MCF 10A (cell line): Measurements from ENCODE around the gene BGLAP. TPM values are rescaled to one million over a fixed set of nuclear protein-coding genes. Genes with fewer than 3 reads are reported as not detected.

Experiments used
- BruUV-seq: library from RNA; stranded (reverse); fragments of 400-500 nt; replicated peaks from 2 replicates; lab custom pipeline; 2021; lab: Mats Ljungman, UMichigan
- CTCF ChIA-PET: fragments of 300-600 bp; sonication (Branson Sonifier 250); formaldehyde crosslinking; extraction: SDS; loops from one replicate; lab custom pipeline; 2021; ENCODE audit warnings: antibody characterized with exemption, inconsistent platforms; lab: Yijun Ruan, JAX
- POLR2A ChIA-PET: fragments of 300-600, 350-650 bp; sonication (Branson Sonifier 250); formaldehyde crosslinking; extraction: SDS; loops from one replicate; lab custom pipeline; 2020; ENCODE audit warnings: antibody characterized with exemption, inconsistent platforms; lab: Yijun Ruan, JAX
- DNase-seq: peaks from one replicate; pipeline ENCODE4 v3.0.0-alpha.2; 2018; ENCODE audit not compliant: unreplicated experiment
- H3K27ac Mint-ChIP-seq: one replicate; pipeline ENCODE4 v1.8.0; 2022; ENCODE audit warnings: mild to moderate bottlenecking, low read depth, mixed read lengths; ENCODE audit not compliant: unreplicated experiment
- H3K27me3 Mint-ChIP-seq: one replicate; pipeline ENCODE4 v1.8.0; 2022; ENCODE audit warnings: mixed read lengths; ENCODE audit not compliant: insufficient read depth, unreplicated experiment
- H3K36me3 Mint-ChIP-seq: one replicate; pipeline ENCODE4 v1.8.0; 2022; ENCODE audit warnings: mild to moderate bottlenecking, moderate library complexity, mixed read lengths; ENCODE audit not compliant: insufficient read depth, unreplicated experiment
- H3K4me1 Mint-ChIP-seq: one replicate; pipeline ENCODE4 v1.8.0; 2022; ENCODE audit warnings: mixed read lengths; ENCODE audit not compliant: insufficient read depth, unreplicated experiment
- H3K4me3 Mint-ChIP-seq: one replicate; pipeline ENCODE4 v1.8.0; 2022; ENCODE audit warnings: mild to moderate bottlenecking, moderate library complexity, mixed read lengths; ENCODE audit not compliant: unreplicated experiment
- H3K9me3 Mint-ChIP-seq: one replicate; pipeline ENCODE4 v1.8.0; 2022; ENCODE audit warnings: mixed read lengths; ENCODE audit not compliant: unreplicated experiment
- intact Hi-C: fragments of 100-400 bp; cut with micrococcal nuclease; formaldehyde crosslinking; loops from 2 replicates; pipeline ENCODE4 v1.14.1; 2022
- total RNA-seq: library from RNA; stranded (reverse); gene quantifications from 2 replicates; pipeline ENCODE4 v1.2.3, GENCODE V29; 2022
- TF ChIP-seq, protein P1 (sequence below): fragments of 200-600 bp; IDR thresholded peaks from one replicate; pipeline ENCODE4 v1.8.0; 2022; ENCODE audit warnings: antibody characterized with exemption, mild to moderate bottlenecking; ENCODE audit not compliant: unreplicated experiment

Gene BGLAP
- total RNA-seq, 1 experiment from 2014 or later = 1.9 TPM

DNA sequence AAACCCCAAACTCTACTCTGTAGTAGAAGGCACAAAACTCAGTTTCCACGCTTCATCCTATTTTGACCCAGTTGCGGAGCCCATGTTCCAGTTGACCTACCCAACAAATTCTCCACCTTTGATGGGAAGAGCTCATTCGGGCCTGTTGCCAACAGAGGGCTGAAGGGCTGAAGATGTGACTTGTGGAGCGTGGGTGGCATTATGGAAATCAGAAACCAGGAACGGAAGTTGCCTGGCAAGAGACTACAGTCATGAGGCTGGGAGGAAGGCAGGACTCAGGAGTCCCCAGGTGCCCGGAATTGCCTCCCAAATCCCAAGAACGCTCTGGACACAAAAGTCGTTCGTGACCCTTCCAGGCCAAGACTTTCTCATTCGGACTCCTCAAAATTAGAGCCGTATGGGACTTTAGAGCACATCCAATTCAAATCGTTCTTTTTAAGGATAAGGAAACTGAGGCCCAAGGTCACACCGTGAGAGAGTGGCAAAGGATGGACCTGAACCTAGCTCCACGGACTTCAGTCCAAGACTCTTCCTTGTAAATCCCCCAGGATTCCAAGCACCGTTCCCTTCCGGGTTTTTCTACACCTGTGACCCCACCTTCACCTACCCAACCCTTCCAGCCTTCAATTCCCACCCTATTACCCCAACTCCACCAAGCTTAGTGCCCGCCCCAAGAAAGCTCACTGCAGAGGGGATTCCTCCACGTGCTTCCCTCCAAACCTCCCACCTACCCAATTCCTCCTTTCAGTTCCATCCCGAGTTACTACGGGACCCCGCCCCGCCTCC is 39.9 kb downstream of the BGLAP start:
- peak; percentile 77 for DNase-seq
- intact Hi-C loops = loop anchor here (1.0 to 5.0 kb wide), 2 partner anchors 19 to 35 kb away; no protein-coding TSS in a partner anchor
- BruUV-seq = TSS peak; percentile 31
- Mint-ChIP-seq H3K27ac (peak overlapping the region; percentile 93), H3K9me3 (no peaks in the 10 kb centered on the region), H3K27me3 (no peaks in the 10 kb centered on the region), H3K4me1 (peaks cover 45% of the 10 kb centered on the region), H3K36me3 (peaks cover 33% of the 10 kb centered on the region), H3K4me3 (peak overlapping the region; percentile 92)
- CTCF ChIA-PET = interaction anchor here (0.5 to 6.5 kb wide), 16 partner anchors 9 to 684 kb away, joined by 3 to 72 read pairs (median 5); partner anchors contain the start of gene SLC25A44
- POLR2A ChIA-PET = interaction anchor here (0.6 to 10.4 kb wide), 56 partner anchors 8 to 1655 kb away, joined by 3 to 210 read pairs (median 5); partner anchors contain the start of genes BGLAP, CCT3, GLMP and HDGF
- TF ChIP-seq, protein P1, sequence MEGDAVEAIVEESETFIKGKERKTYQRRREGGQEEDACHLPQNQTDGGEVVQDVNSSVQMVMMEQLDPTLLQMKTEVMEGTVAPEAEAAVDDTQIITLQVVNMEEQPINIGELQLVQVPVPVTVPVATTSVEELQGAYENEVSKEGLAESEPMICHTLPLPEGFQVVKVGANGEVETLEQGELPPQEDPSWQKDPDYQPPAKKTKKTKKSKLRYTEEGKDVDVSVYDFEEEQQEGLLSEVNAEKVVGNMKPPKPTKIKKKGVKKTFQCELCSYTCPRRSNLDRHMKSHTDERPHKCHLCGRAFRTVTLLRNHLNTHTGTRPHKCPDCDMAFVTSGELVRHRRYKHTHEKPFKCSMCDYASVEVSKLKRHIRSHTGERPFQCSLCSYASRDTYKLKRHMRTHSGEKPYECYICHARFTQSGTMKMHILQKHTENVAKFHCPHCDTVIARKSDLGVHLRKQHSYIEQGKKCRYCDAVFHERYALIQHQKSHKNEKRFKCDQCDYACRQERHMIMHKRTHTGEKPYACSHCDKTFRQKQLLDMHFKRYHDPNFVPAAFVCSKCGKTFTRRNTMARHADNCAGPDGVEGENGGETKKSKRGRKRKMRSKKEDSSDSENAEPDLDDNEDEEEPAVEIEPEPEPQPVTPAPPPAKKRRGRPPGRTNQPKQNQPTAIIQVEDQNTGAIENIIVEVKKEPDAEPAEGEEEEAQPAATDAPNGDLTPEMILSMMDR = no peak

DNA sequence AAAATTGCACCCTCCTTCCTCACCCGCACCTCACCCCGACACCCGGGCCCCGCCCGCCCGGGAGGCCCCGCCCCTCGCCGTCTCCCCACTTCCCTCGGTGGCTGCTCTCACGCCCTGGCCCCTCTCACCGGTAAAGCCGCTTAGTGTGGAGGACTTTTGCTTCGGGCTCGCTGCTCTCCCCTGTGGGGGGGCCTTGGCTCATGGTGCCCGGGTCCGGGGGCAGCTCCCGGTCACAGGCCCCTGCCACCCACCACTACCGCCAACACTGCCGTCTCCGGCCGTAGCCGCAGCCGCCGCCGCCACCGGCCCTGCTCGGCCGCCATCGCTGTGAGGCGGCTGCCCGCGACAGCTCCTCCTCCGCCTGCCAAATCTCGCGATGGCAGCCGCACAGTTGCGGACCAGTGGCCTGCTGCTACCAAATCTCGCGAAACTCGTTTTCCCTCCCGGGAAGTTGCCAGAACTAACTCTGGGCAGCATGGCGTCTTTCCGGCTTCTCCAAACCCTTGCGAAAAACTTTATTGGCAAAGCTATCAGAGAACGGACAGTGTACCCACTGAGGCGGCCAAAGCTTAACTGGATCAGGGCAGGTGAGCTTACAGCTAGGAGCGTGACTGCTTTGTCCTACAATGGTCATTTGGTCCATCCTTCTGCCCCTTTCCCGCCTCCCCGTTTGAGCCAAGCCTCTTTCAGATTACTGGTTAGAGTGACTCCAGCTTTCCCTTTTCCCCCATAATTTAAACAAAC is 40.7 kb downstream of the BGLAP start, which contains the start of gene SMG5:
SMG5 (minus strand) TSS at position 347 of the 744 bp plus-strand sequence; CDS start at position 202, 145 bp downstream.
- ChIA-PET POLR2A (interaction anchor here (0.6 to 10.4 kb wide), 61 partner anchors 8 to 1656 kb away, joined by 3 to 210 read pairs (median 4); partner anchors contain the start of genes CCT3, GLMP, HDGF and KHDC4), CTCF (interaction anchor here (0.6 to 6.5 kb wide), 17 partner anchors 9 to 379 kb away, joined by 3 to 72 read pairs (median 4); partner anchors contain the start of genes GLMP and SLC25A44)
- Mint-ChIP-seq H3K27me3 (no peaks in the 10 kb centered on the region), H3K9me3 (no peaks in the 10 kb centered on the region), H3K36me3 (peaks cover 27% of the 10 kb centered on the region), H3K27ac (peak within 1 kb of the TSS; percentile 93), H3K4me3 (peak within 1 kb of the TSS; percentile 92), H3K4me1 (peaks cover 38% of the 10 kb centered on the region)
- peak; percentile 100 for DNase-seq
- intact Hi-C loops = loop anchor here (5.0 kb wide), 1 partner anchor 35 kb away; no protein-coding TSS in a partner anchor
- TF ChIP-seq, protein P1 = no peak
- no TSS peak for BruUV-seq

DNA sequence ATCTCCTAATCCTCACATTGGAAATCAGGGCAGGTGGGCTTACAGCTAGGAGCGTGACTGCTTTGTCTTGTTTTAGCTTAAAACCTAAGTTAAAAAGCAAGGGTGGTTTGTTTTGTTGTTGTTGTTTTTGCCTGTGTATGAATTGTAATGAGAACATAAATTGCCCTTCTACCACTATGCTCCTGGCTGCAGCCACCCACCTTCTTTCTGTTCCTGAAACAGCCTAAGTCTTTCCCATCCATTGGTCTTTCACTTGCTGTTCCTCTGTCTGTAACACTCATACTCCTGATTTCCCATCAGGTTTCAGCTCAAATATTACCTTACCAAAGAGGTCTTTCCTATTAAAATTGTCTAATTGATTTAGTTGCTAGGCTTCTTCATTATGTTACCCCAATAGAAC is 41.5 kb downstream of the BGLAP start:
- TF ChIP-seq, protein P1 = no peak
- H3K9me3 Mint-ChIP-seq = no peaks in the 10 kb centered on the region
- peak overlapping the region; percentile 93 for H3K27ac Mint-ChIP-seq
- ChIA-PET POLR2A (interaction anchor here (0.7 to 10.4 kb wide), 30 partner anchors 8 to 484 kb away, joined by 3 to 210 read pairs (median 5); partner anchors contain the start of genes CCT3, GLMP, KHDC4 and MEX3A), CTCF (interaction anchor here (0.7 to 6.5 kb wide), 15 partner anchors 11 to 378 kb away, joined by 3 to 72 read pairs (median 4); partner anchors contain the start of genes GLMP and SLC25A44)
- no peak for DNase-seq
- peaks cover 26% of the 10 kb centered on the region for H3K36me3 Mint-ChIP-seq
- intact Hi-C loops = loop anchor here (5.0 kb wide), 1 partner anchor 34 kb away; no protein-coding TSS in a partner anchor
- H3K4me1 Mint-ChIP-seq = peaks cover 34% of the 10 kb centered on the region
- peak overlapping the region; percentile 92 for H3K4me3 Mint-ChIP-seq
- H3K27me3 Mint-ChIP-seq = no peaks in the 10 kb centered on the region
- BruUV-seq = no TSS peak
